HL-60 (cell line): ENCODE measurements around the gene GAK.

ENCODE experiments used
- DNase-seq, 2 experiments: peaks; one replicate each; pipeline ENCODE4 v3.0.0-alpha.2; 2010 to 2020; ENCODE audit warnings: low read depth in 1 of 2, low spot score in 1 of 2
- H3K27ac ChIP-seq: fragments of 250-450 bp; sonication (Bioruptor Pico); replicated peaks from 2 replicates; pipeline ENCODE4 v1.5.1; 2020; ENCODE audit warnings: mild to moderate bottlenecking, moderate library complexity
- H3K27me3 ChIP-seq: fragments of 250-450 bp; sonication (Bioruptor Pico); 2 replicates; pipeline ENCODE4 v1.5.1; 2021; ENCODE audit warnings: mild to moderate bottlenecking, moderate library complexity; ENCODE audit not compliant: insufficient read depth, poor library complexity, severe bottlenecking
- H3K4me3 ChIP-seq: replicated peaks from 2 replicates; pipeline ENCODE4 v1.5.1; 2011; ENCODE audit warnings: mild to moderate bottlenecking, control low read depth, low read length; ENCODE audit not compliant: insufficient read depth
- GABPA ChIP-seq: IDR thresholded peaks from 2 replicates; pipeline ENCODE4 v1.6.1; 2012; ENCODE audit warnings: low read depth
- POLR2AphosphoS5 ChIP-seq: IDR thresholded peaks from 2 replicates; pipeline ENCODE4 v1.6.1; 2012; ENCODE audit warnings: low read depth
- SPI1 ChIP-seq: IDR thresholded peaks from 2 replicates; pipeline ENCODE4 v1.6.1; 2012; ENCODE audit warnings: low read depth, mild to moderate bottlenecking, borderline replicate concordance
- TF ChIP-seq, protein P1 (sequence below): IDR thresholded peaks from 2 replicates; pipeline ENCODE4 v1.6.1; 2012; ENCODE audit warnings: low read depth; ENCODE audit not compliant: insufficient replicate concordance
- TF ChIP-seq, protein P2 (sequence below): IDR thresholded peaks from one replicate; pipeline ENCODE4 v1.5.1; 2011; ENCODE audit warnings: low read length, control low read depth, inconsistent platforms; ENCODE audit not compliant: insufficient read depth

GAK gene

DNA sequence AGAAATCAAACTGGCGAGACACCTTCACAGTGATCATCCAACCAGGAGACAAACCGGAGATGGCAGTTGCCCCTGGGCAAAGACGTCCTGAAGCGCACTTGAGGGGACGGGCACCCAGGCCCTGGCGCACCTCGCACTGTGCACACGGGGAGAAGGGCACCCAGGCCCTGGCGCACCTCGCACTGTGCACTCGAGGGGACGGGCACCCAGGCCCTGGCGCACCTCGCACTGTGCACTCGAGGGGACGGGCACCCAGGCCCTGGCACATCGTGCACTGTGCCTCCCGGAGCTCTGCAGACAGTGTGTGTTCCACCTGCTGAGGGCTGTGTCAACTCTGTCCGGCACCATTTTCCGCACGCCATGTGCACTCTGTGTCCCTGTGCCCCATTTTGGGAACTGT, 71.6 kb downstream of the GAK start:
- TF ChIP-seq, protein P1, sequence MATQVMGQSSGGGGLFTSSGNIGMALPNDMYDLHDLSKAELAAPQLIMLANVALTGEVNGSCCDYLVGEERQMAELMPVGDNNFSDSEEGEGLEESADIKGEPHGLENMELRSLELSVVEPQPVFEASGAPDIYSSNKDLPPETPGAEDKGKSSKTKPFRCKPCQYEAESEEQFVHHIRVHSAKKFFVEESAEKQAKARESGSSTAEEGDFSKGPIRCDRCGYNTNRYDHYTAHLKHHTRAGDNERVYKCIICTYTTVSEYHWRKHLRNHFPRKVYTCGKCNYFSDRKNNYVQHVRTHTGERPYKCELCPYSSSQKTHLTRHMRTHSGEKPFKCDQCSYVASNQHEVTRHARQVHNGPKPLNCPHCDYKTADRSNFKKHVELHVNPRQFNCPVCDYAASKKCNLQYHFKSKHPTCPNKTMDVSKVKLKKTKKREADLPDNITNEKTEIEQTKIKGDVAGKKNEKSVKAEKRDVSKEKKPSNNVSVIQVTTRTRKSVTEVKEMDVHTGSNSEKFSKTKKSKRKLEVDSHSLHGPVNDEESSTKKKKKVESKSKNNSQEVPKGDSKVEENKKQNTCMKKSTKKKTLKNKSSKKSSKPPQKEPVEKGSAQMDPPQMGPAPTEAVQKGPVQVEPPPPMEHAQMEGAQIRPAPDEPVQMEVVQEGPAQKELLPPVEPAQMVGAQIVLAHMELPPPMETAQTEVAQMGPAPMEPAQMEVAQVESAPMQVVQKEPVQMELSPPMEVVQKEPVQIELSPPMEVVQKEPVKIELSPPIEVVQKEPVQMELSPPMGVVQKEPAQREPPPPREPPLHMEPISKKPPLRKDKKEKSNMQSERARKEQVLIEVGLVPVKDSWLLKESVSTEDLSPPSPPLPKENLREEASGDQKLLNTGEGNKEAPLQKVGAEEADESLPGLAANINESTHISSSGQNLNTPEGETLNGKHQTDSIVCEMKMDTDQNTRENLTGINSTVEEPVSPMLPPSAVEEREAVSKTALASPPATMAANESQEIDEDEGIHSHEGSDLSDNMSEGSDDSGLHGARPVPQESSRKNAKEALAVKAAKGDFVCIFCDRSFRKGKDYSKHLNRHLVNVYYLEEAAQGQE = no peak
- TF ChIP-seq POLR2AphosphoS5 (no peak), SPI1 (no peak)
- TF ChIP-seq, protein P2, sequence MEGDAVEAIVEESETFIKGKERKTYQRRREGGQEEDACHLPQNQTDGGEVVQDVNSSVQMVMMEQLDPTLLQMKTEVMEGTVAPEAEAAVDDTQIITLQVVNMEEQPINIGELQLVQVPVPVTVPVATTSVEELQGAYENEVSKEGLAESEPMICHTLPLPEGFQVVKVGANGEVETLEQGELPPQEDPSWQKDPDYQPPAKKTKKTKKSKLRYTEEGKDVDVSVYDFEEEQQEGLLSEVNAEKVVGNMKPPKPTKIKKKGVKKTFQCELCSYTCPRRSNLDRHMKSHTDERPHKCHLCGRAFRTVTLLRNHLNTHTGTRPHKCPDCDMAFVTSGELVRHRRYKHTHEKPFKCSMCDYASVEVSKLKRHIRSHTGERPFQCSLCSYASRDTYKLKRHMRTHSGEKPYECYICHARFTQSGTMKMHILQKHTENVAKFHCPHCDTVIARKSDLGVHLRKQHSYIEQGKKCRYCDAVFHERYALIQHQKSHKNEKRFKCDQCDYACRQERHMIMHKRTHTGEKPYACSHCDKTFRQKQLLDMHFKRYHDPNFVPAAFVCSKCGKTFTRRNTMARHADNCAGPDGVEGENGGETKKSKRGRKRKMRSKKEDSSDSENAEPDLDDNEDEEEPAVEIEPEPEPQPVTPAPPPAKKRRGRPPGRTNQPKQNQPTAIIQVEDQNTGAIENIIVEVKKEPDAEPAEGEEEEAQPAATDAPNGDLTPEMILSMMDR = no peak
- H3K27me3 ChIP-seq = no peaks in the 10 kb centered on the region
- no peak for DNase-seq
- H3K27ac ChIP-seq = no peak overlapping the region
- no peak overlapping the region for H3K4me3 ChIP-seq

DNA sequence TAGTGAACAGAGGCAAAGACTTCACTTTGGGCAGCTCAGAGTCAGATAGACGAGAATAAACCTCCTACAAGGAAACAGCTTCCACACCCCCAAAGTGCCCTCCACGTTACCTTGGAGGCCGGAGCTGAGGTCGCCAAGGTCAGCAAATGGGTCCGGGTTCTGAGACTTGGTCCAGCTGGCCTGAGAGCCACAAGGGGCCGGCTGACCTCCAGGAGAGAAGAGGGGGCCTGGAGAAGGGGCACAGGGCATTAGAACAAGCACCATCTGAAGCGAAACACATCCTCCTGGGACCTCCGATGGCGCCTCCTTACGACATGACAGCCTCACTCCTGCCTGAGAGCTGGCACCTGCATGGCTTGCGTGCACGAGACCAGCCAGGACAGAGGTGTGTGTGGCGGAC, 72.6 kb downstream of the GAK start:
- TF ChIP-seq POLR2AphosphoS5 (no peak), SPI1 (no peak)
- TF ChIP-seq, protein P1 = no peak
- Histone ChIP-seq H3K4me3 (no peak overlapping the region), H3K27ac (no peak overlapping the region), H3K27me3 (no peaks in the 10 kb centered on the region)
- DNase-seq = no peak

DNA sequence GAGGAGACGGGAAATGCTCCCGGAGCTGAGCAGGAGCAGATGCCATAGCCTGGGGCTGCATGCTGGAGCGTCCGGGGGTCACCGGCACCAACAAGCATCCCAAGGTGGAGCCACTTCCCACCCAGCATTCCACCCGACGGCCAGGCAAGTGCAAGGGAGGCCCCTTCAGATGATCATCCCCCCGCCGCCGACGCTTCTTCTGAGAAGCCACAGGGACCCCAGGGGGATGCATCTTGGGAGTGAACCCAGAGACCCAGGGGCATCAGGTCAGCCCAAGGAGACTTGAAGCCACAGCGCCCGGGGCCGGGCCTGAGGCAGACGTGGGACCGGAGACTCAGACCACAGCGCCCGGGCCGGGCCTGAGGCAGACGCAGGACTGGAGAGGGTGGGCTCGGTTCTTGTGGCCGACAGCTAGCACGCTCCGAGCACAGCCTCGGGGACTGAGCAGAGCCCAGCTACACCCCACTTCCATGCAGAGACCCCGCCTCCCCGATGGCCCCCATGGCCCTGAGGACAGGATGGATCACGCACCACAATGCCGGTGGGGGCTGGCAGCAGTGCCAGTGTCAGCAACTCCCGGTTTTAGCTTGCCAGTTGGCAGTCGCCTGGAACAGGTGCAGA, 73.2 kb downstream of the GAK start:
- DNase-seq = no peak
- TF ChIP-seq, protein P1 = no peak
- TF ChIP-seq POLR2AphosphoS5 (no peak), SPI1 (no peak), GABPA (no peak)
- TF ChIP-seq, protein P2 = no peak
- H3K27ac ChIP-seq = no peak overlapping the region
- no peaks in the 10 kb centered on the region for H3K27me3 ChIP-seq
- no peak overlapping the region for H3K4me3 ChIP-seq

DNA sequence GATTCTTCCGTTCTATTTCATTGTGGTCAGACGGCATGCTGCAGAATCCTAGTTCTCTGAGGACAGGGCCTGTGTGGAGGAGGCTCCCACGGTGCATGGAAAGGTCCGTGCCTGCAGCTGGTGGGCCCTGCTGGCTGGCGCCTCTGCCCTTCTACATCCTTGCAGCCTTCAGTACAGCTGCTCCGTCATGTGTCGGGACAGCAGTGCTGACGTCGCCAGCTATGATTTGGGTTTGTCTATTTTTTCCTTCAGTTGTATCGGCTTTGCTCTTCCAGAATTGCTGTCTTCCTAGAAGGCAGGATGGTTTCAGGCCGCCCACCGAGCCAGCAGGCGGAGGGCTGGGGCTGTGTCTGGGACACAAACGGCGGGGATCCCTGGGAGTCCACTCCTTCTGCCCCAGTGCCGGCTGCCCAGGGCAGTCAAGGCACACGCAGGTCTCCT, 74.1 kb downstream of the GAK start:
- H3K4me3 ChIP-seq = no peak overlapping the region
- DNase-seq = no peak
- H3K27ac ChIP-seq = no peak overlapping the region
- H3K27me3 ChIP-seq = no peaks in the 10 kb centered on the region
- TF ChIP-seq POLR2AphosphoS5 = no peak
- no peak for TF ChIP-seq SPI1
- no peak for TF ChIP-seq GABPA
- TF ChIP-seq, protein P1 = no peak
